Osteoblast (primary cell): ENCODE results near the gene ADAM12. TPM values are rescaled to one million over a fixed set of nuclear protein-coding genes. Genes with fewer than 3 reads are reported as not detected.
"Not testable (repeated sequence)": the region's sequence is repeated elsewhere in the genome, so short reads cannot be mapped to it uniquely, and the experiment has no call there.

ENCODE experiments used
- DNase-seq: peaks from one replicate; pipeline ENCODE4 v3.0.0; 2011; ENCODE audit warnings: low spot score, mixed read lengths; ENCODE audit not compliant: insufficient read length; ENCODE audit errors: missing footprints
- H2AFZ ChIP-seq: 2 replicates; pipeline ENCODE4 v1.6.0; 2011; ENCODE audit warnings: mild to moderate bottlenecking, low read length
- H3K27ac ChIP-seq: 2 replicates; pipeline ENCODE4 v1.5.1; 2011; ENCODE audit warnings: mild to moderate bottlenecking, low read depth, low read length, moderate library complexity
- H3K27me3 ChIP-seq: 2 replicates; pipeline ENCODE4 v1.6.0; 2012; ENCODE audit warnings: mild to moderate bottlenecking, control low read depth, inconsistent platforms, low read length, moderate library complexity; ENCODE audit not compliant: insufficient read depth
- H3K36me3 ChIP-seq: 2 replicates; pipeline ENCODE4 v1.5.1; 2011; ENCODE audit warnings: mild to moderate bottlenecking, low read length, control low read depth, moderate library complexity; ENCODE audit not compliant: insufficient read depth
- H3K4me1 ChIP-seq: 2 replicates; pipeline ENCODE4 v1.5.1; 2011; ENCODE audit warnings: mild to moderate bottlenecking, low read length, control low read depth, moderate library complexity; ENCODE audit not compliant: insufficient read depth
- H3K4me2 ChIP-seq: 2 replicates; pipeline ENCODE4 v1.6.0; 2011; ENCODE audit warnings: mild to moderate bottlenecking, low read length; ENCODE audit not compliant: insufficient read depth
- H3K4me3 ChIP-seq: fragments of 200-600 bp; sonication (generic); 3 replicates; pipeline ENCODE4 v1.5.1; 2012; ENCODE audit warnings: mild to moderate bottlenecking, low read length, inconsistent platforms; ENCODE audit not compliant: insufficient read depth
- H3K79me2 ChIP-seq: 2 replicates; pipeline ENCODE4 v1.6.0; 2012; ENCODE audit warnings: mild to moderate bottlenecking, low read length, control low read depth, inconsistent platforms; ENCODE audit not compliant: insufficient read depth
- H3K9me3 ChIP-seq: 2 replicates; pipeline ENCODE4 v1.5.1; 2011; ENCODE audit warnings: low read depth, low read length, control low read depth
- H4K20me1 ChIP-seq: 2 replicates; pipeline ENCODE4 v1.6.0; 2012; ENCODE audit warnings: mild to moderate bottlenecking, low read length, control low read depth; ENCODE audit not compliant: insufficient read depth
- CTCF ChIP-seq: IDR thresholded peaks from 2 replicates; pipeline ENCODE4 v1.5.1; 2011; ENCODE audit warnings: mild to moderate bottlenecking, low read depth, low read length, moderate library complexity; ENCODE audit errors: extremely low read depth
- total RNA-seq: library from RNA; depleted of rRNA; stranded (reverse); fragments of >200 nt; gene quantifications from 2 replicates; pipeline ENCODE4 v1.2.3, GENCODE V29; 2012

ADAM12 gene
- total RNA-seq, 1 donor: 345 TPM

- Histone ChIP-seq H3K4me3 (no peak overlapping the region), H3K4me2 (no peak overlapping the region), H4K20me1 (no peaks in the 10 kb centered on the region), H2AFZ (no peak overlapping the region), H3K27ac (no peak overlapping the region), H3K9me3 (no peaks in the 10 kb centered on the region), H3K4me1 (peaks cover 20% of the 10 kb centered on the region), H3K27me3 (no peaks in the 10 kb centered on the region), H3K79me2 (no peaks in the 10 kb centered on the region), H3K36me3 (peaks cover 48% of the 10 kb centered on the region)
- TF ChIP-seq CTCF: no peak
- DNase-seq: peak; percentile 42
Measured at GRCh38 chr10:126054191-126054590, 334.1 kb downstream of the ADAM12 start.

DNA sequence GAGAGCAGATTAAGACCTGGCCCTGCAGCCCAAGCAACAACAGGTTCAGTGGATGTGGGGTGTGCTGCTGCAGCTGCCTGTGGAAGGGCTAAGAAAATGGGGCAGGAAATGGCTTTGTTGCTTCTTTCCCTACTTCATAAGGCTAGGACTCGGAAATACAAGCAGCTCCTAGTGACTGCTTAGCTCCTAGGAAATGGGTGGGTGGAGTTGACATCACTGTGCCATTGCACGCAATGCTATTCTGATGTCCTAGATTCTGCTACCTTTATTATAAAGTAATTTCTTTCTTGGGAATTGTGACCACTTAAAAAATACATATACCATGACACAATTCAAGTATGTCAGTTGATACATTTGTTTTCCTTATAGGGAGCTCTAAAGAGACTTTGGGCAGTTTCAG is 336.1 kb downstream of the ADAM12 start:
- Histone ChIP-seq H3K9me3 (no peaks in the 10 kb centered on the region), H3K4me3 (no peak overlapping the region), H3K79me2 (no peaks in the 10 kb centered on the region), H2AFZ (no peak overlapping the region), H3K4me1 (peaks cover 20% of the 10 kb centered on the region), H3K4me2 (no peak overlapping the region), H3K27ac (no peak overlapping the region), H3K36me3 (peaks cover 43% of the 10 kb centered on the region), H3K27me3 (no peaks in the 10 kb centered on the region), H4K20me1 (no peaks in the 10 kb centered on the region)
- DNase-seq: no peak
- TF ChIP-seq CTCF: no peak

DNA sequence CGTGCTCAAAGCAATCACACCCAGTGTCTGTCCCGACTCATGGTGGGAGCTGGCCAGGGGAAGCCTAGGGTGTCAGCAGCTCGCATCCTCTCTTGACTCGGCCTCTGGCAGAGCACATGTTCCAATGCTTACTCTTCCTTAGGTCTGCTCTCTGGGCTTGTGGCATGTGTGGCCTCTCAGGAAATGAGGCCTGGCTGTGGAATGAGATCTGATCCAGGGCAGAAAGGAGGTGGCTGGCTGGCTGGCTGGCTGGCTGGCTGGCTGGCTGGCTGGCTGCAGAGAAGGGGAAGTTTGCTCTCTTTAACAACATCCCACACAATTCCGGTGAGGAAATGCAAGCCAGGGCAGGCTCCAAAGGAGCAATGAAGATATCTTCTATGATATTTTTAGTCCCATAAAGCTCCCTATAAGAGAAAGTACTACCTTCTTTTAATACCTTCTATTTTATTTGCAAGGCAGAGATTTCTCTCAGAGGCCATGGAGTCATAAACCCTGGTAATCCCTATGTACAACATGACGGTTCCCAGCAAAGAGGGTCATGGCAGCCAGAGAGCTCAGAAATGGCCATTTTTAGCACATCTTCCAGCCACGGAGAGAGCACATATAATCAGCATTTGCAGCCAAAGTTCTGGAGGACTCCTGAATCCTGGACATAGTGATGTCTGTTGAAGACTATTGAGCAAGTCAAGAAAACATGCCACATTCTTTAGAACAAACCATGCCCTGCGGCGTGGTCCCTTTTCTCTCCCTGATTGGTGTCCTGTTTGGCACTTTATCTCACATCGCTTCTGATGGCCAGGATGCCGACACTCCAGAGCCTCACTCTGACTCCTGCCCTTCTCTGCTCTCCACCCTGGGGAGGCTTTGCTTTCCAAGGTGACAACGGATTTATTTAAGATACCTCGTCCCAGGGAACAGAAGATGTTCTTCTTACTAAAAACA is 338.2 kb downstream of the ADAM12 start:
- Histone ChIP-seq H3K27ac (peak overlapping the region; percentile 67), H4K20me1 (no peaks in the 10 kb centered on the region), H3K4me1 (peaks cover 20% of the 10 kb centered on the region), H3K9me3 (no peaks in the 10 kb centered on the region), H2AFZ (peak overlapping the region; percentile 2), H3K79me2 (no peaks in the 10 kb centered on the region), H3K4me2 (peak overlapping the region; percentile 6), H3K27me3 (no peaks in the 10 kb centered on the region), H3K36me3 (peaks cover 48% of the 10 kb centered on the region), H3K4me3 (no peak overlapping the region)
- no peak for TF ChIP-seq CTCF
- peak; percentile 91 for DNase-seq

DNA sequence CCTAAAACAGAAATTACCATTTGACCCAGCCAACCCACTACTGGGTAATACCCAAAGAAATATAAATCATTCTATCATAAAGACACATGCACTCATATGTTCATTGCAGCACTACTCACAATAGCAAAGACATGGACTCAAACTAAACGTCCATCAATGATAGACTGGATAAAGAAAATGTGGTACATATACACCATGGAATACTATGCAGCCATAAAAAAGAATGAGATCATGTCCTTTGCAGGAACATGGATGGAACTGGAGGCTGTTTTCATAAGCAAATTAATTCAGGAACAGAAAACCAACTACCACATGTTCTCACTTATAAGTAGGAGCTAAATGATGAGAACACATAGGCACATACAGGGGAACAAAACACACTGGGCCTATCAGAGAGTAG is 340.5 kb downstream of the ADAM12 start:
- H3K4me2 ChIP-seq, DNase-seq: not testable (repeated sequence)

More for the DNA sequence above, 340.5 kb downstream of the ADAM12 start:
- not testable (repeated sequence) for H3K27ac ChIP-seq, H3K9me3 ChIP-seq, H4K20me1 ChIP-seq, H2AFZ ChIP-seq, H3K4me3 ChIP-seq, H3K79me2 ChIP-seq, H3K27me3 ChIP-seq
- peaks cover 48% of the 10 kb centered on the region for H3K36me3 ChIP-seq
- H3K4me1 ChIP-seq: peaks cover 20% of the 10 kb centered on the region
